Endometrium (tissue), 2 donors: ENCODE measurements around the gene EIF1.

ENCODE experiments used
- FAIRE-seq: peaks from 2 replicates; lab custom pipeline; 2012; peaks lifted over from hg19 to GRCh38; lab: Jason Lieb, UNC
- donor health status: control.
- donor health status: control.

EIF1 gene

GRCh38 chr17:41736983-41737679 lies 48.4 kb downstream of the EIF1 start:
- no peak for FAIRE-seq

DNA sequence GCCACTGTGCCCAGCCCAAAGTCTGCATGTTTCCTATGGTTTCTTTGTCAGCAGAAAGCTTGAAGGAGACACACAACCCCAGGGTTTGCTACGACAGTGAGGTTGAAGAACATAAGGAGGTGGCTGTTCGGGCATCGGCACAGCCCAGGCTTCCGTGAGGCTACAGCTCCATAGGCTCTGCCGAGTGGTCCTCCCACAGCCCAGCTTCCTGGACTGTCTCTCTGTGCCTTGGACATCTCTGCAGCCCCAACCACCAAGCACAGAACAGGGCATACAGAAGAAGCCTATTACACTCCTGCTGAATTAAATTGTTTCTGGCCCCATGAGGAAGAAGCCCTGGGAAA lies 49.0 kb downstream of the EIF1 start:
- FAIRE-seq: no peak

DNA sequence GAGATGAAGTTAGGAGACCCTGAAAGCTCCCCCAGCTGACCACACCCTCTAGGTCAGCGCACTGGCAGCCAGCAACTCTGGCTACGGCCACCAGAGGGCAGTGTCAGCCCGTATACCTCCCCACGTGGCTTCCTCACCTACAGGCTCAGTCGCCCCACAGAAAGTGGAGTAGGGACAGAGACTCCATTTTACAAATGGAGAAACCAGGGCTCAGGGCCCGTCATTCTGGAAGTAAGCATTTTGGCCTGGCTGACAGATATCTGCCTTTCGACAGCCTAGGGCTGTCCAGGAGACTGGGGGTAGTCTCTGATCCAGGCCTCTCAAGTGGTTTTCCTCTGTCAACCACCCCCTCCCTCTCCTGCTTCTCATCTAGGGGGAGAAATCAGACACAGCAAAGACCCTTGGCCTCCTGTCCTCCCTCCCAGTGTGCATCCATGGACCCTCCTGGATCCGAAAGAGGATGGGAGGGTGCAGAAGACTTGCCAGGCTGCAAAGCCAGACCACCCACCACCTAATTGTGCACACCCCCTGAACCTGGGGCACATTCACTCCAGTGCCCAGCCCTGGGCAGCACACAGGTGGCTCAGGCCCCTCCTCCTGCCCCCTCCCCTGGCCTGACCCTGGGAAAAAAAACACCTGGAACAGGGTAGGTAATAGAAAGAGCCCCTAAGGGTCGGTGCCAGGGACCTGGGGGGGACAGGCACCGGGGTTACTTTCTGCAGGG lies 49.6 kb downstream of the EIF1 start:
- no peak for FAIRE-seq

DNA sequence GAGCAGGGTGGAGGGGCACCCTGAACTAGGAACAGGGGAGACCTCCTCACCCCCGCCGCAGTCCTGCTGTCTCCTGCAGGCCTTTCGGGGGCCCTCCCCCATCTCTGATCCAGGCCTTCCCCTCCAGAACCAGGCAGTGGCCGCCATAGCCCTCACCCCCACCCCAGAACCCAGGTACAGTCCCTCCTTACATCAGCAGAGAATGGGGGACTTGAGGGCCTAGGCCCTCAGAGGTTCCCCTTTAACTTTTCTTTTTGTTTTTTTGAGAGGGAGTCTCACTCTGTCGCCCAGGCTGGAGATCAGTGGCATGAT lies 50.1 kb downstream of the EIF1 start:
- no peak for FAIRE-seq

DNA sequence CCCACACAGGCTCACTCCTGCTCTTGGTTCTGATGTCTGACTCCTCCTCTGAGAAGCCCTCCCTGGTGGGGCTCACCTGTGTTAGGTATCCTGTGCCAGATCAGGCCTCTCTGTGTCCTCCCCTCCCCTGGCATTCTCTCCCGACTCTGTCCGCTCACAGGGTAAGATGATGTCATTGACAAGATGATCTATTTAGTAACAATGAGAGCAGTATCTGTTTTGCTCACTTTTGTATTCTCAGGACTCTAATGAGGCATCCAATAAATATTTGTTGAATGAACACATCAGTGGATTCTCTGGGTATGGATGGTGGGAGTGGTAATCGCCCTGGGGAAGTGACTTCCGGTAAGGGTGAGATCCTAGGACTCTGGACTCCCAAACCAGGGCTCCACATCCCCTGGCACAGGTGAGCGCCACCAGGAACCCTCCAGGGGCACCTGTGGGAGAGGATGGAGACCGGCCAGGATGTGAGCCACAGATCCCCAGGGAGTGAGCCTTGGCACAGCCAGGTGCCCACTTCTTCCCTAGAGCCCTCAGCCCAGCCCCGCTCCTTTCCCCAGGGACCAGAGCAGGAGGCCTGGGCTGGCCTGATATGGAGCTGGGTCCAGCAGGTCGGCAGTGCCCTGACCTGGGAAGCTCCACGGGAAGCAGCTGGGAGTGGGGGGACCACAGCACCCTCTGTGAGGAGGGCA lies 51.1 kb downstream of the EIF1 start:
- FAIRE-seq: no peak

DNA sequence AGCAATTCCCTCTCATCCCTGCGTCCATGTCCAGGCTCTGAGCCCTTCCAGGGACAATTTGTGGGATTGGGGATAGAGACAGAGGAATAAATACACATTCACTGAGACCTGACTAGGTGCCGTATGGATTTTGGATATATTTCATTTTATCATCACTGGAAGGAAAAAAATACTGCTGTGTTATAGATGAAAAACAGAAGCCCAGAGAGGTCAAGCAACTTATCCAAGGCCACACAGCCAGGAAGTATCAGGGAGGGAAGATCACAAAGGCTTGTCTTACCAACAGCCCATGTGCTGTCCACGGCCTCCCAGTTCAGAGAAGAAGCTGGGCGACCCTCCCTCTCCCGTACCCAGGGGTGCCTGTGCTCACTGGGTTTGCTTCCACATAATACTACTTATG lies 51.8 kb downstream of the EIF1 start:
- no peak for FAIRE-seq

DNA sequence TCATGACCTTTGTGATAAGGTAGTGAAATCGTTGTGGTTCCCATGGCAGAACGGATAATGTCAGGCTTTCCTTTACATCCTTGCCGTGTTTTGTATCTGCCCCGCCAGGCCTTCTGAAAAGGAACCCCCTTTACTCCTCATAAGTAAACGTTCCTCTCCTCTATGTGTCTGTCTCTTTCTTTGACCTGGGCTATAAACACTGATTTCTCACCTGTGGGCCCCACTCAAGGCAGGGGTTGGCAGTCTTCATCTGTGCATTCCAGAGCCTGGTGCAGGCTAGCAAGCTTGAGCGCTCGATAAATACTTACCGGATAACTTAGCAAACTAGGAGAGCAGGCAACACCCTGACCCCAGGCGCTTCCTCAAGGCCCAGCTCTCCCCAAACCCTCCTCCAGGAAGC lies 53.0 kb downstream of the EIF1 start:
- no peak for FAIRE-seq
